WTC11 (cell line): ENCODE data around the gene PTPRO. TPM values are rescaled to one million over a fixed set of nuclear protein-coding genes. Genes with fewer than 3 reads are reported as not detected.

Experiments used
- ATAC-seq: fragments of 200-7000 bp; cut with Tn5 transposase; 2 replicates; pipeline ENCODE4 v1.10.0; 2021; ENCODE audit warnings: mild to moderate bottlenecking, moderate library complexity
- CTCF ChIA-PET: fragments of 300-600 bp; sonication (Branson Sonifier 250); formaldehyde crosslinking; loops from one replicate; lab custom pipeline; 2021; ENCODE audit warnings: antibody characterized with exemption; lab: Charles Lee
- POLR2A ChIA-PET: fragments of 350-600 bp; sonication (Branson Sonifier 250); formaldehyde crosslinking; loops from one replicate; lab custom pipeline; 2021; ENCODE audit warnings: antibody characterized with exemption; lab: Charles Lee
- DNase-seq: peaks from one replicate; pipeline ENCODE4 v3.0.0; 2021; ENCODE audit warnings: low spot score
- H3K27ac Mint-ChIP-seq: 2 replicates; pipeline ENCODE4 v1.8.0; 2021; ENCODE audit warnings: mixed read lengths
- H3K27me3 Mint-ChIP-seq: 2 replicates; pipeline ENCODE4 v1.8.0; 2021; ENCODE audit warnings: low read depth, mild to moderate bottlenecking, moderate library complexity, mixed read lengths
- H3K36me3 Mint-ChIP-seq: 2 replicates; pipeline ENCODE4 v1.8.0; 2021; ENCODE audit warnings: mixed read lengths
- H3K4me1 Mint-ChIP-seq: 2 replicates; pipeline ENCODE4 v1.8.0; 2022; ENCODE audit warnings: mixed read lengths
- H3K4me3 Mint-ChIP-seq: 2 replicates; pipeline ENCODE4 v1.8.0; 2021; ENCODE audit warnings: mild to moderate bottlenecking, moderate library complexity, mixed read lengths
- H3K9me3 Mint-ChIP-seq: 2 replicates; pipeline ENCODE4 v1.8.0; 2021; ENCODE audit warnings: mixed read lengths
- AFF4 ChIP-seq: sonication (generic); formaldehyde crosslinking; IDR thresholded peaks from 2 replicates; pipeline ENCODE4 v1.8.1; 2023; ENCODE audit warnings: mild to moderate bottlenecking, missing genetic modification reagents, borderline replicate concordance
- ARID4B ChIP-seq: sonication (generic); formaldehyde crosslinking; IDR thresholded peaks from 2 replicates; pipeline ENCODE4 v1.8.0; 2023; ENCODE audit warnings: missing genetic modification reagents, mild to moderate bottlenecking, borderline replicate concordance
- CREB1 ChIP-seq: sonication (generic); formaldehyde crosslinking; IDR thresholded peaks from 2 replicates; pipeline ENCODE4 v1.8.0; 2023; ENCODE audit warnings: mild to moderate bottlenecking, missing genetic modification reagents
- CREM ChIP-seq: sonication (generic); formaldehyde crosslinking; IDR thresholded peaks from 2 replicates; pipeline ENCODE4 v1.8.1; 2022; ENCODE audit warnings: mild to moderate bottlenecking, missing genetic modification reagents, moderate library complexity
- ELF4 ChIP-seq: sonication (generic); formaldehyde crosslinking; IDR thresholded peaks from 2 replicates; pipeline ENCODE4 v1.8.1; 2022; ENCODE audit warnings: low read depth, mild to moderate bottlenecking, moderate library complexity, missing genetic modification reagents
- ESRRA ChIP-seq: sonication (generic); formaldehyde crosslinking; IDR thresholded peaks from 2 replicates; pipeline ENCODE4 v1.8.1; 2022; ENCODE audit warnings: mild to moderate bottlenecking, missing genetic modification reagents, borderline replicate concordance
- FOXJ3 ChIP-seq: sonication (generic); formaldehyde crosslinking; IDR thresholded peaks from 2 replicates; pipeline ENCODE4 v1.9.0; 2021; ENCODE audit warnings: missing genetic modification reagents, mild to moderate bottlenecking, borderline replicate concordance
- FOXK1 ChIP-seq: sonication (generic); formaldehyde crosslinking; IDR thresholded peaks from 2 replicates; pipeline ENCODE4 v1.8.0; 2022; ENCODE audit warnings: mild to moderate bottlenecking, moderate library complexity, missing genetic modification reagents
- IRF1 ChIP-seq: sonication (generic); formaldehyde crosslinking; IDR thresholded peaks from 2 replicates; pipeline ENCODE4 v1.8.0; 2023; ENCODE audit warnings: missing genetic modification reagents
- NFE2L1 ChIP-seq: sonication (generic); formaldehyde crosslinking; IDR thresholded peaks from 2 replicates; pipeline ENCODE4 v1.8.1; 2023; ENCODE audit warnings: missing genetic modification reagents
- NR2C2 ChIP-seq: sonication (generic); formaldehyde crosslinking; IDR thresholded peaks from 2 replicates; pipeline ENCODE4 v1.8.0; 2022; ENCODE audit warnings: mild to moderate bottlenecking, missing genetic modification reagents
- NR3C1 ChIP-seq: sonication (generic); formaldehyde crosslinking; conservative IDR thresholded peaks from 2 replicates; pipeline ENCODE4 v1.8.1; 2023; ENCODE audit warnings: low read depth, mild to moderate bottlenecking, missing genetic modification reagents
- PRRX2 ChIP-seq: fragments of 250-450 bp; sonication (Bioruptor Pico); IDR thresholded peaks from 2 replicates; pipeline ENCODE4 v1.8.0; 2021; ENCODE audit warnings: mild to moderate bottlenecking
- RELA ChIP-seq: sonication (generic); formaldehyde crosslinking; IDR thresholded peaks from 2 replicates; pipeline ENCODE4 v1.8.1; 2022; ENCODE audit warnings: missing genetic modification reagents, mild to moderate bottlenecking, borderline replicate concordance
- SMAD4 ChIP-seq: sonication (generic); formaldehyde crosslinking; IDR thresholded peaks from 2 replicates; pipeline ENCODE4 v1.8.0; 2022; ENCODE audit warnings: mild to moderate bottlenecking, missing genetic modification reagents
- SOX15 ChIP-seq: fragments of 250-450 bp; sonication (Bioruptor Pico); IDR thresholded peaks from 2 replicates; pipeline ENCODE4 v1.9.0; 2021; ENCODE audit warnings: mild to moderate bottlenecking
- STAT6 ChIP-seq: sonication (generic); formaldehyde crosslinking; conservative IDR thresholded peaks from 2 replicates; pipeline ENCODE4 v1.8.1; 2023; ENCODE audit warnings: mild to moderate bottlenecking, low read depth, missing genetic modification reagents, moderate library complexity
- TCF7 ChIP-seq: sonication (generic); formaldehyde crosslinking; IDR thresholded peaks from 2 replicates; pipeline ENCODE4 v1.8.0; 2022; ENCODE audit warnings: mild to moderate bottlenecking, low read depth, missing genetic modification reagents, moderate library complexity
- ZNF263 ChIP-seq: sonication (generic); formaldehyde crosslinking; IDR thresholded peaks from 2 replicates; pipeline ENCODE4 v1.8.1; 2022; ENCODE audit warnings: low read depth, mild to moderate bottlenecking, moderate library complexity, missing genetic modification reagents
- ZNF671 ChIP-seq: fragments of 250-450 bp; sonication (Bioruptor Pico); IDR thresholded peaks from 2 replicates; pipeline ENCODE4 v1.8.0; 2021; ENCODE audit warnings: mild to moderate bottlenecking
- total RNA-seq: library from RNA; stranded (reverse); gene quantifications from 3 replicates; pipeline ENCODE4 v1.2.3, GENCODE V29; 2021
- TF ChIP-seq, protein P1 (sequence below): sonication (generic); formaldehyde crosslinking; IDR thresholded peaks from 2 replicates; pipeline ENCODE4 v1.8.1; 2023; ENCODE audit warnings: mild to moderate bottlenecking, missing genetic modification reagents, moderate library complexity

The PTPRO gene
- total RNA-seq, 1 experiment from 2014 or later: 1.1 TPM

- TF ChIP-seq AFF4: no peak
- TF ChIP-seq SOX15 (CRISPR knock-in tag): no peak
- TF ChIP-seq FOXJ3 (CRISPR knock-in tag): no peak
Observed at GRCh38 chr12:15423629-15424028, 101.3 kb downstream of the PTPRO start (continued).

GRCh38 chr12:15427913-15428312 lies 105.6 kb downstream of the PTPRO start:
- H3K27me3 Mint-ChIP-seq: no peaks in the 10 kb centered on the region
- TF ChIP-seq FOXJ3 (CRISPR knock-in tag) (no peak), RELA (CRISPR knock-in tag) (no peak), STAT6 (CRISPR knock-in tag) (no peak), NR2C2 (CRISPR knock-in tag) (no peak), TCF7 (no peak), PRRX2 (CRISPR knock-in tag) (no peak), SMAD4 (CRISPR knock-in tag) (no peak), CREM (CRISPR knock-in tag) (no peak), ARID4B (CRISPR knock-in tag) (no peak), ZNF263 (no peak), NFE2L1 (CRISPR knock-in tag) (no peak), NR3C1 (CRISPR knock-in tag) (no peak), AFF4 (no peak), FOXK1 (no peak), CREB1 (CRISPR knock-in tag) (no peak), ESRRA (no peak), ZNF671 (CRISPR knock-in tag) (no peak), ELF4 (CRISPR knock-in tag) (no peak), IRF1 (CRISPR knock-in tag) (no peak)
- TF ChIP-seq, protein P1, sequence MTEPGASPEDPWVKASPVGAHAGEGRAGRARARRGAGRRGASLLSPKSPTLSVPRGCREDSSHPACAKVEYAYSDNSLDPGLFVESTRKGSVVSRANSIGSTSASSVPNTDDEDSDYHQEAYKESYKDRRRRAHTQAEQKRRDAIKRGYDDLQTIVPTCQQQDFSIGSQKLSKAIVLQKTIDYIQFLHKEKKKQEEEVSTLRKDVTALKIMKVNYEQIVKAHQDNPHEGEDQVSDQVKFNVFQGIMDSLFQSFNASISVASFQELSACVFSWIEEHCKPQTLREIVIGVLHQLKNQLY: no peak
- TF ChIP-seq, all 79 proteins: peak for 0
- no peak for DNase-seq
- Mint-ChIP-seq H3K4me3 (no peak overlapping the region), H3K36me3 (no peaks in the 10 kb centered on the region), H3K9me3 (no peaks in the 10 kb centered on the region), H3K27ac (no peak overlapping the region), H3K4me1 (peaks cover 30% of the 10 kb centered on the region)
- ATAC-seq: peak; percentile 34; the same call in 1 of the 2 replicates
- ChIA-PET POLR2A (no interaction called here), CTCF (no interaction called here)
